ENCODE measurements around the gene RTL9. TPM values are rescaled to one million over a fixed set of nuclear protein-coding genes. Genes with fewer than 3 reads are reported as not detected.

Gene RTL9
- total and polyA plus RNA-seq, 2 experiments from 2014 or later: 0.31 TPM; not detected in 1

- no peaks in the 10 kb centered on the region for H3K9me3 Mint-ChIP-seq
- Histone ChIP-seq H3K27ac (ENCODE audit: low read depth) (no peak overlapping the region), H3K36me3 (ENCODE audit: insufficient read depth) (no peaks in the 10 kb centered on the region), H3K9me2 (ENCODE audit: insufficient read depth) (no peaks in the 10 kb centered on the region), H3K79me2 (replicated peaks; ENCODE audit: insufficient read depth) (no peaks in the 10 kb centered on the region), H4K20me1 (replicated peaks; ENCODE audit: insufficient read depth) (no peaks in the 10 kb centered on the region), H3K4me3 (no peak overlapping the region), H3F3A (replicated peaks; ENCODE audit: low read depth) (no peaks in the 10 kb centered on the region), H3K4me2 (no peak overlapping the region), H2AFZ (no peak overlapping the region), H3K27me3 (ENCODE audit: insufficient read depth) (no peaks in the 10 kb centered on the region), H3K4me1 (ENCODE audit: insufficient read depth) (peaks cover 7% of the 10 kb centered on the region; the same call in 1 of the 2 replicates)
- H3K4me1 Mint-ChIP-seq: peaks cover 7% of the 10 kb centered on the region; the same call in 2 of the 3 replicates
- ATAC-seq (no peak), DNase-seq (ENCODE audit: low spot score) (no peak)
- H3K27me3 Mint-ChIP-seq (ENCODE audit: insufficient read depth, low read depth, poor library complexity): no peaks in the 10 kb centered on the region
- no peak overlapping the region for H3K4me3 Mint-ChIP-seq
- H3K36me3 Mint-ChIP-seq (ENCODE audit: low read depth): no peaks in the 10 kb centered on the region
- H3K27ac Mint-ChIP-seq: no peak overlapping the region
- TF ChIP-seq CREB1 (CRISPR knock-in tag; IDR thresholded peaks at IDR 0.05; ENCODE audit: low read depth) (no peak), CTCF (conservative IDR thresholded peaks at IDR 0.05; ENCODE audit: low read depth in 2 of 2) (no peak), REST (IDR thresholded peaks at IDR 0.05; ENCODE audit: unreplicated experiment) (no peak), EZH2 (IDR thresholded peaks at IDR 0.05; ENCODE audit: low read depth, unreplicated experiment) (no peak), ETS1 (IDR thresholded peaks at IDR 0.05) (no peak), NANOG (IDR thresholded peaks at IDR 0.05; ENCODE audit: borderline replicate concordance) (no peak), EZH2phosphoT487 (IDR thresholded peaks at IDR 0.05; ENCODE audit: unreplicated experiment) (no peak), ZNF114 (CRISPR knock-in tag; IDR thresholded peaks at IDR 0.05) (no peak), JUNB (IDR thresholded peaks at IDR 0.05; ENCODE audit: unreplicated experiment) (no peak), ZNF331 (CRISPR knock-in tag; IDR thresholded peaks at IDR 0.05; ENCODE audit: low read depth) (no peak), STAT1 (IDR thresholded peaks at IDR 0.05; ENCODE audit: unreplicated experiment) (no peak)
Observed at GRCh38 chrX:110396735-110397134, 38.1 kb downstream of the RTL9 start.
